Body of pancreas (tissue), 4 donors: ENCODE data around the gene CFAP100. TPM values are rescaled to one million over a fixed set of nuclear protein-coding genes. Genes with fewer than 3 reads are reported as not detected.

Experiments used
- ATAC-seq: fragments of 150-250 bp; one replicate; pipeline ENCODE4 v1.9.1; 2016
- DNase-seq, 4 donors: peaks; one replicate each; pipeline ENCODE4 v3.0.0-alpha.2; 2019
- H3K27ac ChIP-seq, 4 donors: fragments of 200-600 bp; sonication (generic); 1 replicate in 3 of 4; 2 replicates in 1 of 4; pipeline versions ENCODE4 v1.5.1 to v1.6.1; 2016 to 2019; ENCODE audit warnings: mild to moderate bottlenecking in 1 of 4, mixed read lengths in 1 of 4, moderate library complexity in 1 of 4
- H3K27me3 ChIP-seq, 2 donors: fragments of 200-600 bp; sonication (generic); one replicate each; pipeline ENCODE4 v1.6.0; 2016; ENCODE audit warnings: mild to moderate bottlenecking in 1 of 2
- H3K36me3 ChIP-seq, 2 donors: fragments of 200-600 bp; sonication (generic); replicated peaks in 1 of 2; 2 replicates each; pipeline ENCODE4 v1.5.1; 2016; ENCODE audit warnings: low read depth in 2 of 2; ENCODE audit not compliant: insufficient read depth in 1 of 2
- H3K4me1 ChIP-seq: fragments of 200-600 bp; sonication (generic); one replicate; pipeline ENCODE4 v1.6.0; 2016
- H3K4me3 ChIP-seq, 2 donors: fragments of 200-600 bp; sonication (generic); 1 replicate in 1 of 2; 2 replicates in 1 of 2; pipeline ENCODE4 v1.5.1; 2016 to 2019
- H3K9me3 ChIP-seq, 3 donors: fragments of 200-600 bp; sonication (generic); 1 replicate in 2 of 3; 2 replicates in 1 of 3; pipeline ENCODE4 v1.5.1; 2016
- POLR2A ChIP-seq, 3 donors: fragments of 450-650 bp; IDR thresholded peaks; one replicate each; pipeline ENCODE4 v1.6.1; 2016; ENCODE audit warnings: antibody characterized with exemption in 3 of 3, mild to moderate bottlenecking in 2 of 3
- WGBS, 2 donors: methylation state at CpG; one replicate each; pipeline ENCODE4 v1.1.5; 2017; 5-methylcytosine and 5-hydroxymethylcytosine counted together
- intact Hi-C: fragments of 100-400 bp; cut with DNase I; formaldehyde crosslinking; loops from one replicate; pipeline ENCODE4 v1.15.1; 2023
- total RNA-seq, 2 donors: library from RNA; depleted of rRNA; stranded (reverse); fragments of >200 nt; gene quantifications; one replicate each; pipeline ENCODE4 v1.1.0, GENCODE V29; 2016
- TF ChIP-seq, protein P1 (sequence below), 7 experiments: fragments of 450-650 bp in 4 of 7; fragments of 200-600 bp in 3 of 7; sonication (generic) in 3 of 7; IDR thresholded peaks; one replicate each; pipeline ENCODE4 v1.5.1; 2016 to 2019; ENCODE audit warnings: antibody characterized with exemption in 7 of 7

Gene CFAP100
- total RNA-seq, 2 donors from 2014 or later, result not detected

DNA sequence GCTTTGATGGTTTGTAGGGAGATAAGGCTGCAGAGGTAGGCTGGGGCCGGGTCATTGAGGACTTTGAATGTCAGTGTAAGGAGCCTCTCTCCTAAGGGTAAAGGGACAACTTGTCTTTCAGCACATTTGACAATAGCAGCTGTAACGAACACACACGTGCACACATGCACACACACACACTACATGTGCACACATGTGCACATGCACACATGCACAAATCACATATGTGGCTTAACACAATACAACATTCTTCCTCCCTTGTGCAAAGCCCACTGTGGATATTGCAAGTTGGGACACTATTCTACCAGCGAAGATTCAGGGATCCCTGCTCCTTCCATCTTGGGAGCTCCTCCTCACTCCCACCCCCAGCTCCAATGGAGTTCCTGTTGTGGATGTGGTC, 1.1 kb upstream of the CFAP100 start:
- H3K4me1 ChIP-seq, result peaks cover 18% of the 10 kb centered on the region
- DNase-seq, result no peak
- H3K36me3 ChIP-seq, result no peaks in the 10 kb centered on the region
- no peak for ATAC-seq
- no peak overlapping the region for H3K27ac ChIP-seq
- TF ChIP-seq POLR2A (IDR thresholded peaks at IDR 0.05), result no peak
- TF ChIP-seq, protein P1, sequence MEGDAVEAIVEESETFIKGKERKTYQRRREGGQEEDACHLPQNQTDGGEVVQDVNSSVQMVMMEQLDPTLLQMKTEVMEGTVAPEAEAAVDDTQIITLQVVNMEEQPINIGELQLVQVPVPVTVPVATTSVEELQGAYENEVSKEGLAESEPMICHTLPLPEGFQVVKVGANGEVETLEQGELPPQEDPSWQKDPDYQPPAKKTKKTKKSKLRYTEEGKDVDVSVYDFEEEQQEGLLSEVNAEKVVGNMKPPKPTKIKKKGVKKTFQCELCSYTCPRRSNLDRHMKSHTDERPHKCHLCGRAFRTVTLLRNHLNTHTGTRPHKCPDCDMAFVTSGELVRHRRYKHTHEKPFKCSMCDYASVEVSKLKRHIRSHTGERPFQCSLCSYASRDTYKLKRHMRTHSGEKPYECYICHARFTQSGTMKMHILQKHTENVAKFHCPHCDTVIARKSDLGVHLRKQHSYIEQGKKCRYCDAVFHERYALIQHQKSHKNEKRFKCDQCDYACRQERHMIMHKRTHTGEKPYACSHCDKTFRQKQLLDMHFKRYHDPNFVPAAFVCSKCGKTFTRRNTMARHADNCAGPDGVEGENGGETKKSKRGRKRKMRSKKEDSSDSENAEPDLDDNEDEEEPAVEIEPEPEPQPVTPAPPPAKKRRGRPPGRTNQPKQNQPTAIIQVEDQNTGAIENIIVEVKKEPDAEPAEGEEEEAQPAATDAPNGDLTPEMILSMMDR (IDR thresholded peaks at IDR 0.05), result no peak
- no peaks in the 10 kb centered on the region for H3K9me3 ChIP-seq
- H3K27me3 ChIP-seq, result no peaks in the 10 kb centered on the region
- WGBS, 2 donors, result 72 to 87% methylated on average over 4 of the region's 4 CpGs
- intact Hi-C loops, result loop anchor here (5.0 kb wide), 1 partner anchor 261 kb away; no protein-coding TSS in a partner anchor
- no peak overlapping the region for H3K4me3 ChIP-seq

DNA sequence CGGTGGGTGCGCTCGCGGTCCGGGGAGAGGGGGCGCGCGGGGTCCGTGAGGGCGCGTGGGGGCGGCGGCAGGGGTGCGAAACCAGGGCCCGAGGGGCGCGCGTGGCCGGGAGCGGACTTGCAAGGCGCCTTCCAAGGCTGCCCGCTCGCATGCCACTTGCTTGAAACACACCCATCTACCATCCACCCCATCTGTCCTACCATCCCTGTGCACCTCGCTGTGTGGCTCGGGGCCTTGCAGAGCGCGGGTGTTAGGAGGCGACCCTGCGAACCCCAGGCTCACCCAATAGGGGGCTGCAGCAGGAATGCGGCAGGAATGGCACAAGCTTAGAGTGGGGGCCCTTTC, 240 bp downstream of the CFAP100 start:
- Histone ChIP-seq H3K27me3 (no peaks in the 10 kb centered on the region), H3K4me1 (peaks cover 7% of the 10 kb centered on the region), H3K9me3 (no peaks in the 10 kb centered on the region), H3K4me3 (no peak overlapping the region), H3K36me3 (no peaks in the 10 kb centered on the region), H3K27ac (no peak overlapping the region)
- ATAC-seq (no peak), DNase-seq (no peak)
- TF ChIP-seq, protein P1 (IDR thresholded peaks at IDR 0.05), result no peak
- TF ChIP-seq POLR2A (IDR thresholded peaks at IDR 0.05), result no peak
- intact Hi-C loops, result loop anchor here (5.0 kb wide), 2 partner anchors 138 to 263 kb away; no protein-coding TSS in a partner anchor
- 37 to 63% methylated on average over 6 to 11 of the region's 30 CpGs for WGBS, 2 donors

DNA sequence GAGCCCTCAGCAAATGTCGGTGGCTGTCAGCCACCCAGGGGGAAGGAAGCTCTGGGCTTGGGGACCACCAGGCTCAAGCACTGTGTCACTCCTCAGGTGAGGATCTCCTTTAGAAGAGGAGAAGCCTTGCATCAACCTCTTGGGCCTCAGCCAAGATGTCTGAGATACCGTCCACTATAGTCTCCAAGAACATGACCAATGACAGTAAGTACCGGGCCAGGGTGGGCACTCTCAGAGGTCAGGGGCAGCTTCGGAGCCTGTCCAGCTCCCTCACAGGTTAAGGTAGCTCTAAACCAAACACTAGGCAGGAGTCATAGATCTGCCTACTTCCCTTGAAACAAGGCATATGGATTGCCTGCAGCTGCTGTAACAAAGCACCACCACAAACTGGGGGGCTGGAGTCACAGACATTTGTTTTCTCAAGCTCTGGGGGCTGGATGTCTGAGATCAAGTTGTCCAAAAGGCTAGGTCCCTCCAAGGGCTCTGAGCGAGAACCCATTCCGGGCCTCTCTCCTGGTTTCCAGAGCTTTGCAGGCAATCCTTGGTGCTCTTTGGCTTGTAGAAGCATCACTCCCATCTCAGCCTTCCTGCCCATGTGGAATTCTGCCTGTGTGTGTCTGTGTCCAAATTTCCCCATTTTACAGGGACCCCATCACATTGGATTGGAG, 1.3 kb downstream of the CFAP100 start:
- Histone ChIP-seq H3K27ac (no peak overlapping the region), H3K9me3 (no peaks in the 10 kb centered on the region), H3K4me3 (no peak overlapping the region), H3K27me3 (no peaks in the 10 kb centered on the region), H3K36me3 (no peaks in the 10 kb centered on the region), H3K4me1 (peaks cover 7% of the 10 kb centered on the region)
- DNase-seq (no peak), ATAC-seq (no peak)
- TF ChIP-seq, protein P1 (IDR thresholded peaks at IDR 0.05), result no peak
- TF ChIP-seq POLR2A (IDR thresholded peaks at IDR 0.05), result no peak
- intact Hi-C loops, result loop anchor here (5.0 kb wide), 1 partner anchor 139 kb away; no protein-coding TSS in a partner anchor
- WGBS, 2 donors, result 93 to 98% methylated on average over 4 to 6 of the region's 6 CpGs

DNA sequence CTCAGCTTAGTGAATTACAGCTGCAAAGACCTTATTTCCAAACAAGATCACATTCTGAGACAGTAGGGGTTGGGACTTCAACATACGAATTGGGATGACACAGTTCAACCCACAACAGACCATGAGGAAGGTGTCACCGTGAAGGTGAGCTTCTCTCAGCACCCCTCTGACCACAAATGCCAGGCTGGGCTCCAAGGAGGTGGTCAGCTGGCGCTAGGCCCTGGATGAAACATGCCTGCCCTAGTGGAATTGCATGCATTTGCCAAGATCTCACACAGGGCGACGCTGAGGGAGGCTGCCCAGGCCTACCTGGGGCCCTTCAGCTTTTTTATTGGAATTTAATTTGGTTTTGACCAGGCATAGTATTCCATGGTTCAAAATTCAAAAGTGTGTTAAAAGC, 1.8 kb downstream of the CFAP100 start:
- intact Hi-C loops, result loop anchor here (5.0 kb wide), 1 partner anchor 139 kb away; no protein-coding TSS in a partner anchor
- no peak for DNase-seq
- Histone ChIP-seq H3K4me1 (peaks cover 7% of the 10 kb centered on the region), H3K27me3 (no peaks in the 10 kb centered on the region), H3K9me3 (no peaks in the 10 kb centered on the region), H3K4me3 (no peak overlapping the region), H3K27ac (no peak overlapping the region), H3K36me3 (no peaks in the 10 kb centered on the region)
- TF ChIP-seq, protein P1 (IDR thresholded peaks at IDR 0.05), result no peak
- TF ChIP-seq POLR2A (IDR thresholded peaks at IDR 0.05), result no peak
- ATAC-seq, result no peak
- 91 to 97% methylated on average over 4 to 5 of the region's 5 CpGs for WGBS, 2 donors
